Activated CD8-positive, alpha-beta memory T cell treated with anti-CD3 and anti-CD28 coated beads for 48 hours (primary cell): ENCODE results near the gene FAM181A.

Source experiments
- DNase-seq, 3 experiments: peaks; one replicate each; pipeline ENCODE4 v3.0.0-alpha.2; 2020; ENCODE audit warnings: low read depth in 2 of 3, low spot score in 2 of 3

FAM181A gene

GRCh38 chr14:93960774-93961438 is 33.8 kb downstream of the FAM181A start:
- no peak for DNase-seq

- DNase-seq: no peak
Measured at GRCh38 chr14:93961620-93962019, 34.5 kb downstream of the FAM181A start.

- DNase-seq: no peak
Measured at GRCh38 chr14:93962701-93963601, 35.8 kb downstream of the FAM181A start.

- DNase-seq: no peak
Measured at GRCh38 chr14:93963692-93964091, 36.5 kb downstream of the FAM181A start.

- DNase-seq: no peak
Measured at GRCh38 chr14:93964281-93964680, 37.1 kb downstream of the FAM181A start.

GRCh38 chr14:93964820-93965286 is 37.7 kb downstream of the FAM181A start:
- DNase-seq: no peak

GRCh38 chr14:93965287-93965821 is 38.2 kb downstream of the FAM181A start:
- no peak for DNase-seq

- DNase-seq: no peak
Measured at GRCh38 chr14:93965946-93966474, 38.9 kb downstream of the FAM181A start.

- DNase-seq: no peak
Measured at GRCh38 chr14:93967637-93968250, 40.6 kb downstream of the FAM181A start.

- no peak for DNase-seq
Measured at GRCh38 chr14:93969082-93969828, 42.1 kb downstream of the FAM181A start.

- DNase-seq: no peak
Measured at GRCh38 chr14:93970585-93970964, 43.4 kb downstream of the FAM181A start.

- peak in 1 of 3 experiments; percentile 61 for DNase-seq
Measured at GRCh38 chr14:93970965-93971634, 44.0 kb downstream of the FAM181A start.

- DNase-seq: no peak
Measured at GRCh38 chr14:93971635-93972027, 44.5 kb downstream of the FAM181A start.

- DNase-seq: no peak
Measured at GRCh38 chr14:93972618-93973205, 45.6 kb downstream of the FAM181A start.

- DNase-seq: no peak
Measured at GRCh38 chr14:93973607-93974006, 46.5 kb downstream of the FAM181A start.

- DNase-seq: no peak
Measured at GRCh38 chr14:93974299-93974698, 47.2 kb downstream of the FAM181A start.

GRCh38 chr14:93974833-93975232 is 47.7 kb downstream of the FAM181A start:
- DNase-seq: no peak

- DNase-seq: no peak
Measured at GRCh38 chr14:93975791-93976476, 48.8 kb downstream of the FAM181A start.

GRCh38 chr14:93976477-93977057 is 49.4 kb downstream of the FAM181A start, which contains the start of gene ASB2:
ASB2 (minus strand) TSS chr14:93976570; CDS start chr14:93964539, 12,031 bp downstream.
- no peak for DNase-seq
